Aorta (tissue), 5 donors: Measurements from ENCODE around the gene CASR. TPM values are rescaled to one million over a fixed set of nuclear protein-coding genes. Genes with fewer than 3 reads are reported as not detected.
"Not testable (repeated sequence)": the region's sequence is repeated elsewhere in the genome, so short reads cannot be mapped to it uniquely, and the experiment has no call there.

Experiments
- ATAC-seq: fragments of 200-7000 bp; cut with Tn5 transposase; one replicate; pipeline ENCODE4 v1.9.1; 2022; ENCODE audit warnings: moderate library complexity; ENCODE audit not compliant: low FRiP score
- DNase-seq, 2 donors: peaks; one replicate each; pipeline ENCODE4 v3.0.0-alpha.2; 2020
- H3K27ac ChIP-seq, 2 donors: one replicate each; pipeline ENCODE4 v1.5.1; 2013; ENCODE audit warnings: low read length in 2 of 2, mild to moderate bottlenecking in 2 of 2, moderate library complexity in 2 of 2, control low read depth in 1 of 2, inconsistent platforms in 1 of 2, low read depth in 1 of 2
- H3K27me3 ChIP-seq, 2 donors: one replicate each; pipeline ENCODE4 v1.6.1; 2013; ENCODE audit warnings: control low read depth in 1 of 2, low read length in 1 of 2, mild to moderate bottlenecking in 1 of 2, moderate library complexity in 1 of 2; ENCODE audit not compliant: insufficient read depth in 2 of 2, control insufficient read depth in 1 of 2
- H3K36me3 ChIP-seq, 2 donors: one replicate each; pipeline ENCODE4 v1.6.1; 2013; ENCODE audit warnings: control low read depth in 1 of 2, low read length in 1 of 2, mild to moderate bottlenecking in 1 of 2; ENCODE audit not compliant: insufficient read depth in 2 of 2, control insufficient read depth in 1 of 2
- H3K4me1 ChIP-seq, 2 donors: one replicate each; pipeline ENCODE4 v1.6.1; 2013; ENCODE audit warnings: low read length in 2 of 2, control low read depth in 1 of 2, mild to moderate bottlenecking in 1 of 2, moderate library complexity in 1 of 2; ENCODE audit not compliant: insufficient read depth in 2 of 2, control insufficient read depth in 1 of 2
- H3K4me3 ChIP-seq, 2 donors: one replicate each; pipeline ENCODE4 v1.5.1; 2013; ENCODE audit warnings: low read length in 2 of 2, control low read depth in 1 of 2, mild to moderate bottlenecking in 1 of 2
- H3K9me3 ChIP-seq: one replicate; pipeline ENCODE4 v1.6.1; 2013; ENCODE audit warnings: mild to moderate bottlenecking, low read length; ENCODE audit not compliant: control insufficient read depth
- WGBS, 2 donors: extraction: QIAGEN DNeasy Blood & Tissue Kit; methylation state at CpG; one replicate each; pipeline ENCODE4 v1.1.7; 2013; 5-methylcytosine and 5-hydroxymethylcytosine counted together
- intact Hi-C, 2 donors: fragments of 100-400 bp; cut with DNase I; formaldehyde crosslinking; loops; one replicate each; pipeline versions ENCODE4 v1.14.2 to v1.15.0; 2022
- polyA plus RNA-seq, 2 donors: library from polyadenylated mRNA; stranded (reverse); fragments of 200-250 nt; gene quantifications; one replicate each; pipeline ENCODE4 v1.2.3, GENCODE V29; 2013
- total RNA-seq, 2 donors: library from RNA; stranded (reverse); fragmentation: NEBNext Ultra II Directional; extraction: Animal tissue kit (Norgen Biotek cat#: 25700); gene quantifications; one replicate each; pipeline ENCODE4 v1.2.1, GENCODE V29; 2021
- donor health status: healthy with polysubstance abuse.
- donor health status: Bipolar disorder and iron deficiency.
- donor health status: DM: no; HTN: no; CAD: no.
- donor health status: DM: no; HTN: no; CAD: no.
- donor health status: DM: yes; HTN: yes; CAD: no.

Gene CASR
- total and polyA plus RNA-seq, 4 donors: not detected

GRCh38 chr3:122171361-122171760 is 12.1 kb upstream of the CASR start:
- intact Hi-C loops, H3K27ac ChIP-seq, H3K4me3 ChIP-seq, H3K27me3 ChIP-seq, DNase-seq, H3K4me1 ChIP-seq, H3K36me3 ChIP-seq, H3K9me3 ChIP-seq, ATAC-seq: not testable (repeated sequence)
- 75 to 86% methylated on average over 2 of the region's 2 CpGs for WGBS, 2 donors

DNA sequence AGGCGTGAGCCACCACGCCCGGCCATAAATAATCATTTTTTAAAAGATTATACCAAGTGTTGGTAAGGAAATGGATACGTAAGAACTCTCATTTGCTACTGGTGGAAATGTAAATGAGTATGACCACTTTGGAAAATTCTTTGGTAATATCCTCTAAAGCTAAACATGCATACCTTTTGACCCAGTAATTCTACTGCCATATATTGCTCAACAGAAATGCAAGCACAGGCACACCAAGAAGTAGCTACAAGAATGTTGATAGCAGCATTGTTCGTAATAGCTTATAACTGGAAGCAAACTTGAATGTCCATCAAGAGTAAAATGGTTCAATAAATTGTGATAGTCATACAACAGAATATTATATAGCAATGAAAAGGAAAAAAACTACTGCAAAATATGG is 4.8 kb upstream of the CASR start:
- ATAC-seq (no peak), DNase-seq (no peak)
- H3K4me1 ChIP-seq: no peaks in the 10 kb centered on the region
- H3K9me3 ChIP-seq: peaks cover 2% of the 10 kb centered on the region
- WGBS, 2 donors: 82 to 92% methylated on average over 5 of the region's 5 CpGs
- no peak overlapping the region for H3K4me3 ChIP-seq
- no peak overlapping the region for H3K27ac ChIP-seq
- no peaks in the 10 kb centered on the region for H3K36me3 ChIP-seq
- intact Hi-C loops: no loop called here
- H3K27me3 ChIP-seq: no peaks in the 10 kb centered on the region

DNA sequence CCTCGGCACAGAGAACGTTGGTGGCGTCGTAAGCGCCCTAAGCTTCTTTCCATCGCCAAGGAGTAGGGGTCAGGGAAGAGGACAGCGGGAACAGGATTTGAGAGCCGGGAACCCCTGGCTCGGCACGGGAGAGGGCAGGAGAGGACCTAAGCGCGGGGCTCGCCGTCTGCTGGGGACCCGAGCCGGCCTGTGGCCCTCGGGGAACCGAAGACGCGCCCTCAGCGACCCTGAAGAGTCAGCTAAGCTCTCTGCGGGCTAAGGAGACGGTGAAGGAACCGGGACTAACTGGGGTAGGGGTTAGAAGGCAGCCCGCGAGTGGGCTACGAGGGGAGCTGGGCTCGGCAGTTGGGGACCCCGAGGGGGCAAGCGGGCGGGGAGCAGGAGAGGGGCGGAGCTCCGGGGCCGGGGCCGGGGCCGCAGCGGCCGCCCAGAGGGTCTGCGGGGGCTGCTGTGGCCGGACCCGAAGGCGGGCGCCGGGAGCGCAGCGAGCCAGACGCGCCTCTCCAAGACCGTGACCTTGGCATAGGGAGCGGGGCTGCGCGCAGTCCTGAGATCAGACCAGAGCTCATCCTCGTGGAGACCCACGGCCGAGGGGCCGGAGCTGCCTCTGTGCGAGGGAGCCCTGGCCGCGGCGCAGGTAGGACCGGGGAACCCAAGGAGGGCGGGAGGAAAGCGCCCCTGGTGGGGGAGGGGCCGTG is 574 bp downstream of the CASR start:
- intact Hi-C loops: no loop called here
- ATAC-seq (peak; percentile 24), DNase-seq (peak in 1 of 2 donors; percentile 77)
- Histone ChIP-seq H3K9me3 (no peaks in the 10 kb centered on the region), H3K4me3 (no peak overlapping the region), H3K27me3 (peaks cover 0 to 1% of the 10 kb centered on the region in 2 donors), H3K36me3 (no peaks in the 10 kb centered on the region), H3K4me1 (no peaks in the 10 kb centered on the region), H3K27ac (no peak overlapping the region)
- WGBS, 2 donors: 1% methylated on average over 55 to 64 of the region's 64 CpGs

GRCh38 chr3:122184591-122184929 is 1.1 kb downstream of the CASR start:
- peaks cover 0 to 1% of the 10 kb centered on the region in 2 donors for H3K27me3 ChIP-seq

DNA sequence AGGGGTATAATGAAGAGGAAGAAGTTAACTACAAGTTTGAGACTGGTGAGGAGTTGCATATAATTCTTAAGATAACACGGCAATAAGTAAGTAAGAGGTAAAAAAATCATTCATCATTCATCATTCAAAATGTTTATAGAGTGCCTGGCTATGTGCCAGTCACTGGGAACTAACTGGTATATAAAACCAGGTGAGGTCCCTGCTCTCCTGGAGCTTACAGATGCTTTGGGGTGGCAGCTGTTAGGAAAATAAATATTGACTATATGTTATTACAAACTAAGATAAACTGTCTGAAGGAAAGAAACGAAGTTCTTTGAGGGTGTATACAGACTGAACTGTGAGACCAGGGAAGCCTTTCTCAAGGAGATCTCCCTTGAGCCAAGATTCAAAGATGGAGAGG is 2.9 kb downstream of the CASR start:
- Histone ChIP-seq H3K27me3 (peaks cover 0 to 1% of the 10 kb centered on the region in 2 donors), H3K9me3 (no peaks in the 10 kb centered on the region), H3K36me3 (no peaks in the 10 kb centered on the region), H3K4me3 (no peak overlapping the region), H3K4me1 (no peaks in the 10 kb centered on the region), H3K27ac (no peak overlapping the region)
- 18 to 27% methylated on average over 2 of the region's 2 CpGs for WGBS, 2 donors
- ATAC-seq (no peak), DNase-seq (no peak)
- intact Hi-C loops: no loop called here

More at GRCh38 chr3:122184591-122184929, 1.1 kb downstream of the CASR start:
- WGBS, 2 donors: 3 to 6% methylated on average over 19 of the region's 19 CpGs
- Histone ChIP-seq H3K4me1 (no peaks in the 10 kb centered on the region), H3K4me3 (no peak overlapping the region), H3K9me3 (no peaks in the 10 kb centered on the region), H3K36me3 (no peaks in the 10 kb centered on the region), H3K27ac (no peak overlapping the region)
- intact Hi-C loops: no loop called here
- no peak for ATAC-seq
- DNase-seq: no peak

- ATAC-seq: no peak
Measured at GRCh38 chr3:122188737-122189136, 5.3 kb downstream of the CASR start.

DNA sequence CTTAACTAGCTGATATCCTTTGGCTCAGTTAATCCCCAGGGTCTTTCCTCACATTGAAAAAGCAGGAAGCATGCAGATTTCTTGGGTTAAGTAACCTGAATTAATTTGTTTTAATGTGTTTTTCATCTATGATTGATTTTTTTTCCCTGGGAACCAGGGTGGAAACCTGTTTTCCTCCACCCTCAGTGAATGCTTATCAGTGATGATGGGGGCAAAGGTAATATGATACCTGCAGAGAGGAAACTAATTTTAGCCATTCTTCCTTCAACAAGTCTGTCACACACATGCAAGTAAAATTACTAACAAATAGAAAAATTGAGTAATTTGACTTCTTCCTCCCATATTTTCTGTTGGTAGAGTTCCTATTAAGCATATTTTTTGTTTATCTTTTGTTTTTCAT is 5.9 kb downstream of the CASR start:
- ATAC-seq: no peak

More at GRCh38 chr3:122188737-122189136, 5.3 kb downstream of the CASR start:
- H3K27ac ChIP-seq: no peak overlapping the region
- WGBS, 2 donors: 71 to 81% methylated on average over 1 of the region's 1 CpG
- no peaks in the 10 kb centered on the region for H3K4me1 ChIP-seq
- no peak overlapping the region for H3K4me3 ChIP-seq
- H3K36me3 ChIP-seq: no peaks in the 10 kb centered on the region
- intact Hi-C loops: no loop called here
- H3K9me3 ChIP-seq: no peaks in the 10 kb centered on the region
- no peak for DNase-seq
- peaks cover 0 to 1% of the 10 kb centered on the region in 2 donors for H3K27me3 ChIP-seq

DNA sequence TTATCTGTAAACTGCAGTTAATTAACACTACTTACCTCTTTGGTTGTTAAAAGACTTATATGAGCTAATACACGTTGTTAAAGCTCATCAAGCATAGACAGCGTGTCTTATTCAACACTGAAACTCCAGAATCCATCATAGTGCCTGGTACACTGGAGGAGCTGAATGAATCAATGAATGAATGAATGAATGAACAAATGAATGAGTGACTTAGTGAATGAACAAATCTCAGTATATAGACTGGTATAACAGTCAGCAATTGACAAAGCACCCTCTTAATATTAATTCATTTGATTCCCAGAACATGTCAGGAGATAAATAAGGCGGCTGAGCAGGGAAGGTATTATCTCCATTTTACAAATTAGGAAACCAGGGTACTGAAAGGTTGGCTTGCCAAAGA is 7.1 kb downstream of the CASR start:
- ATAC-seq (no peak), DNase-seq (no peak)
- Histone ChIP-seq H3K4me3 (no peak overlapping the region), H3K4me1 (no peaks in the 10 kb centered on the region), H3K36me3 (no peaks in the 10 kb centered on the region), H3K27ac (no peak overlapping the region), H3K27me3 (peaks cover 0 to 1% of the 10 kb centered on the region in 2 donors), H3K9me3 (no peaks in the 10 kb centered on the region)
- WGBS, 2 donors: 75 to 76% methylated on average over 3 of the region's 3 CpGs
- intact Hi-C loops: no loop called here

More for the DNA sequence above, 5.9 kb downstream of the CASR start:
- Histone ChIP-seq H3K36me3 (no peaks in the 10 kb centered on the region), H3K4me3 (no peak overlapping the region), H3K9me3 (no peaks in the 10 kb centered on the region), H3K4me1 (no peaks in the 10 kb centered on the region), H3K27me3 (peaks cover 0 to 1% of the 10 kb centered on the region in 2 donors), H3K27ac (no peak overlapping the region)
- no peak for DNase-seq
- intact Hi-C loops: no loop called here

DNA sequence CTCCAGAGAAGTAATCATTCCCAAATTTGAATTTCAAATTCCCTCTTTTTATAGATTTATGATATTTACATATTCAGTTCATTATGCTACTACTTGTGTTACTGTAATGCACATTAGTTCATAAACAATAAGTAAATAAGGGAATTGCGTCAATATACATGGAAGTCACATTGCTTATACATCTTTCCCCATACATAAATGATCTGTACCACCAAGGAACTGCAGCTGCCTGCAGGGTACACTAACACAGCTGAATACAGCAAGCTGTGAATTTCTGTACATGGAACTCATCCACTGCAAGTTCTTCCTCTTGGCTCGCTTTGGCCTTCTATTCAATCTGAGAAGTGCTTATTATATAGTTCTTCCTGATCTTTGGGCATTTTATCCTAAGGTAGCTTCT is 15.5 kb downstream of the CASR start:
- Histone ChIP-seq H3K36me3 (no peaks in the 10 kb centered on the region), H3K27me3 (no peaks in the 10 kb centered on the region), H3K4me1 (no peaks in the 10 kb centered on the region), H3K27ac (no peak overlapping the region), H3K9me3 (no peaks in the 10 kb centered on the region), H3K4me3 (no peak overlapping the region)
- no peak for DNase-seq
- WGBS, 2 donors: 78 to 91% methylated on average over 2 of the region's 2 CpGs
- intact Hi-C loops: no loop called here
- ATAC-seq: no peak
